Smooth muscle cell (in vitro differentiated cells): ENCODE measurements around the gene MSI2. TPM values are rescaled to one million over a fixed set of nuclear protein-coding genes. Genes with fewer than 3 reads are reported as not detected.

Experiments used
- DNase-seq: peaks from one replicate; lab custom pipeline; 2025; ENCODE audit not compliant: unreplicated experiment; lab: John Stamatoyannopoulos, UW
- H2AFZ ChIP-seq: fragments of 200-600 bp; sonication (generic); 2 replicates; pipeline ENCODE4 v1.6.0; 2016; ENCODE audit warnings: antibody characterized with exemption, low read depth, mild to moderate bottlenecking
- H3F3A ChIP-seq: fragments of 200-600 bp; sonication (generic); 2 replicates; pipeline ENCODE4 v1.6.0; 2017; ENCODE audit warnings: antibody characterized with exemption, low read depth
- H3K27ac ChIP-seq: fragments of 200-600 bp; sonication (generic); 2 replicates; pipeline ENCODE4 v1.5.1; 2016; ENCODE audit warnings: low read depth, mild to moderate bottlenecking
- H3K27me3 ChIP-seq: fragments of 200-600 bp; sonication (generic); 2 replicates; pipeline ENCODE4 v1.6.1; 2016; ENCODE audit warnings: low read depth, mild to moderate bottlenecking
- H3K36me3 ChIP-seq: fragments of 200-600 bp; sonication (generic); 2 replicates; pipeline ENCODE4 v1.5.1; 2016; ENCODE audit warnings: low read depth
- H3K4me1 ChIP-seq: fragments of 200-600 bp; sonication (generic); 2 replicates; pipeline ENCODE4 v1.5.1; 2016; ENCODE audit warnings: low read depth
- H3K4me2 ChIP-seq: fragments of 200-600 bp; sonication (generic); 2 replicates; pipeline ENCODE4 v1.6.0; 2016; ENCODE audit warnings: mild to moderate bottlenecking
- H3K4me3 ChIP-seq: fragments of 200-600 bp; sonication (generic); 2 replicates; pipeline ENCODE4 v1.5.1; 2016; ENCODE audit warnings: mild to moderate bottlenecking
- H3K79me2 ChIP-seq: fragments of 200-600 bp; sonication (generic); 2 replicates; pipeline ENCODE4 v1.6.0; 2016; ENCODE audit warnings: low read depth, mild to moderate bottlenecking
- H3K9ac ChIP-seq: fragments of 200-600 bp; sonication (generic); 2 replicates; pipeline ENCODE4 v1.6.0; 2016; ENCODE audit warnings: low read depth
- H3K9me3 ChIP-seq: fragments of 200-600 bp; sonication (generic); replicated peaks from 2 replicates; pipeline ENCODE4 v1.5.1; 2016; ENCODE audit warnings: low read depth
- H4K20me1 ChIP-seq: fragments of 200-600 bp; sonication (generic); 2 replicates; pipeline ENCODE4 v1.6.0; 2016; ENCODE audit warnings: low read depth
- WGBS: methylation state at CpG from one replicate; pipeline ENCODE4 v1.1.7; 2016; ENCODE audit warnings: low lambda C conversion rate; 5-methylcytosine and 5-hydroxymethylcytosine counted together
- polyA plus RNA-seq: library from polyadenylated mRNA; unstranded; fragments of >200 nt; fragmentation: Nextera tagmentation; extraction: Ambion mirVana; gene quantifications from 2 replicates; pipeline ENCODE4 v1.2.1, GENCODE V29; 2016
- total RNA-seq: library from RNA; depleted of rRNA; stranded (reverse); fragments of >200 nt; gene quantifications from 2 replicates; pipeline ENCODE4 v1.2.3, GENCODE V29; 2014
- TF ChIP-seq, protein P1 (sequence below): fragments of 200-600 bp; sonication (generic); IDR thresholded peaks from 2 replicates; pipeline ENCODE4 v1.5.1; 2017; ENCODE audit warnings: borderline replicate concordance, mild to moderate bottlenecking, antibody characterized with exemption; ENCODE audit not compliant: insufficient read depth, poor library complexity, severe bottlenecking

The MSI2 gene
- total and polyA plus RNA-seq, 2 experiments from 2014 or later: 5.7 to 36.5 TPM

DNA sequence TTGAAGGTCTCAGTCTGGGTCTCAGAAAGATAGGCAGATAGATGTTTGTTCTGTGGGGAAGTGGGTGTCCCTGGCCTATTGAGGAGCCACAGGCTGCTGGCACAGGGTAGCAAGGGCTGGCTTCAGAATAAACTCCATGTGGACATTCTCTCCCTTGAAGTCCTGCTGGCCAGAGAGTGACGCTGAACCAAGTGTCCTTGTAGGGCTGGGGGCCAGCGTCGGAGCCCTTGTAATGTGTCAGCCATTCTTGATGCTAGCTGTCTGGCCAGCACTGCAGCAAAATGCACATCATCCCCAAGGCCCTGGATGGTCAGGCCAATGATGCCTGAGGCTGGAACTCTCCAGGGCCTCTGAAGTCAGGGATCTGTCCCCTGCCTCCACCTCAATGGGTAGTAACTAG, 385.4 kb downstream of the MSI2 start:
- no peak overlapping the region for H3K4me2 ChIP-seq

GRCh38 chr17:57643062-57643461, 386.7 kb downstream of the MSI2 start:
- no peaks in the 10 kb centered on the region for H3K36me3 ChIP-seq
- H2AFZ ChIP-seq: no peak overlapping the region
- WGBS: 95% methylated on average over 8 of the region's 8 CpGs
- no peak overlapping the region for H3K4me3 ChIP-seq
- no peaks in the 10 kb centered on the region for H3K4me1 ChIP-seq
- no peaks in the 10 kb centered on the region for H3F3A ChIP-seq
- H3K4me2 ChIP-seq: no peak overlapping the region
- H3K27ac ChIP-seq: no peak overlapping the region
- no peak overlapping the region for H3K9ac ChIP-seq
- no peaks in the 10 kb centered on the region for H3K27me3 ChIP-seq
- H4K20me1 ChIP-seq: no peaks in the 10 kb centered on the region
- TF ChIP-seq, protein P1, sequence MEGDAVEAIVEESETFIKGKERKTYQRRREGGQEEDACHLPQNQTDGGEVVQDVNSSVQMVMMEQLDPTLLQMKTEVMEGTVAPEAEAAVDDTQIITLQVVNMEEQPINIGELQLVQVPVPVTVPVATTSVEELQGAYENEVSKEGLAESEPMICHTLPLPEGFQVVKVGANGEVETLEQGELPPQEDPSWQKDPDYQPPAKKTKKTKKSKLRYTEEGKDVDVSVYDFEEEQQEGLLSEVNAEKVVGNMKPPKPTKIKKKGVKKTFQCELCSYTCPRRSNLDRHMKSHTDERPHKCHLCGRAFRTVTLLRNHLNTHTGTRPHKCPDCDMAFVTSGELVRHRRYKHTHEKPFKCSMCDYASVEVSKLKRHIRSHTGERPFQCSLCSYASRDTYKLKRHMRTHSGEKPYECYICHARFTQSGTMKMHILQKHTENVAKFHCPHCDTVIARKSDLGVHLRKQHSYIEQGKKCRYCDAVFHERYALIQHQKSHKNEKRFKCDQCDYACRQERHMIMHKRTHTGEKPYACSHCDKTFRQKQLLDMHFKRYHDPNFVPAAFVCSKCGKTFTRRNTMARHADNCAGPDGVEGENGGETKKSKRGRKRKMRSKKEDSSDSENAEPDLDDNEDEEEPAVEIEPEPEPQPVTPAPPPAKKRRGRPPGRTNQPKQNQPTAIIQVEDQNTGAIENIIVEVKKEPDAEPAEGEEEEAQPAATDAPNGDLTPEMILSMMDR: no peak
- no peak for DNase-seq
- H3K9me3 ChIP-seq: no peaks in the 10 kb centered on the region
- no peaks in the 10 kb centered on the region for H3K79me2 ChIP-seq

More for the DNA sequence above, 385.4 kb downstream of the MSI2 start:
- H3K27me3 ChIP-seq: no peaks in the 10 kb centered on the region
- DNase-seq: no peak
- H4K20me1 ChIP-seq: no peaks in the 10 kb centered on the region
- H3K9ac ChIP-seq: no peak overlapping the region
- TF ChIP-seq, protein P1: no peak
- no peak overlapping the region for H2AFZ ChIP-seq
- H3K4me3 ChIP-seq: no peak overlapping the region
- H3K9me3 ChIP-seq: no peaks in the 10 kb centered on the region
- H3F3A ChIP-seq: no peaks in the 10 kb centered on the region
- H3K36me3 ChIP-seq: no peaks in the 10 kb centered on the region
- H3K27ac ChIP-seq: no peak overlapping the region
- WGBS: 98% methylated on average over 3 of the region's 3 CpGs
- no peaks in the 10 kb centered on the region for H3K79me2 ChIP-seq
- H3K4me1 ChIP-seq: no peaks in the 10 kb centered on the region

GRCh38 chr17:57644326-57644725, 388.0 kb downstream of the MSI2 start:
- Histone ChIP-seq H3K9ac (no peak overlapping the region), H3K4me3 (no peak overlapping the region), H4K20me1 (no peaks in the 10 kb centered on the region), H3K79me2 (no peaks in the 10 kb centered on the region), H3K27me3 (no peaks in the 10 kb centered on the region), H2AFZ (no peak overlapping the region), H3K4me2 (no peak overlapping the region), H3K9me3 (no peaks in the 10 kb centered on the region), H3K27ac (no peak overlapping the region), H3K4me1 (no peaks in the 10 kb centered on the region), H3K36me3 (no peaks in the 10 kb centered on the region), H3F3A (no peaks in the 10 kb centered on the region)
- TF ChIP-seq, protein P1: no peak
- DNase-seq: no peak
- WGBS: 80% methylated on average over 5 of the region's 5 CpGs

DNA sequence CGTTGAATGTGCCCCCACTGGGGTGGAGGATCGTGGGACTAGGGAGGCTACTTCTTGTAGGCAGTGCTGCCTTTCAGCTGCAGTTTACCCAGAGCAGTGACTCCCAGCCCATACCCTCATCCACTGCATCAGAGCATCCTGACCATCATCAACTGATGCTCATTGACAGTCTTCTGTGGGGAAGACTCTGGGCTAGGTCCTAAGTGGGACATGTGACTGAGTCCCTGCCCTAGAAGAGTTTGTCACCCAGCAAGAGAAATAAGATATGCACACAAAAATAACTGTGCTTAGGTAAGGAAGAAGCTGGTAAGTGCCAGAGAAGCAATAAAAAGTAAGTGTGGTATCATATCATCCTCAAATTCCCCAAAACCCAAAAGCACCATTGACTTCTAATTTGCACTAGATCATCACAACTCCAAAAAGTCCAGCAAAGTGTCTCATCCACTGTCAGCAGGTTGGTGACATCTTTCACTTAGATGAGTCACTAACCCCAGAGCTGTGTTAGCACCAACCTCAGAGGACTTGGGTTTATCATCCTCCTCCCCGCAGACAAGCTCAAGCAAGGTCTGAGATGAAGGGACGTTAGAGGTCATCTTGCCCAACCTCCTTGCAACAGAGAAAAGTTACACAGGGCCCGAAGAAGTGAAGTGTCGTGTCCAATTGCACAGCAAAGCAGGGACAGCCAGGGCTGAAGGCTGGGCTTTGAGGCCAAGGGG, 389.8 kb downstream of the MSI2 start:
- Histone ChIP-seq H3K4me3 (no peak overlapping the region), H3F3A (no peaks in the 10 kb centered on the region), H3K27ac (no peak overlapping the region), H3K27me3 (no peaks in the 10 kb centered on the region), H2AFZ (no peak overlapping the region), H3K4me2 (no peak overlapping the region), H3K36me3 (no peaks in the 10 kb centered on the region), H3K79me2 (no peaks in the 10 kb centered on the region), H3K9me3 (no peaks in the 10 kb centered on the region), H3K9ac (no peak overlapping the region), H4K20me1 (no peaks in the 10 kb centered on the region), H3K4me1 (peaks cover 12% of the 10 kb centered on the region)
- WGBS: 62% methylated on average over 6 of the region's 6 CpGs
- TF ChIP-seq, protein P1: no peak
- DNase-seq: no peak
